GM18907 (cell line): ENCODE data around the gene ARHGAP33.

Experiments
- ATAC-seq: cut with Tn5 transposase; IDR thresholded peaks from one replicate; pipeline ENCODE4 v1.9.1; 2021; ENCODE audit warnings: mild to moderate bottlenecking, moderate library complexity; ENCODE audit not compliant: unreplicated experiment

ARHGAP33 gene

DNA sequence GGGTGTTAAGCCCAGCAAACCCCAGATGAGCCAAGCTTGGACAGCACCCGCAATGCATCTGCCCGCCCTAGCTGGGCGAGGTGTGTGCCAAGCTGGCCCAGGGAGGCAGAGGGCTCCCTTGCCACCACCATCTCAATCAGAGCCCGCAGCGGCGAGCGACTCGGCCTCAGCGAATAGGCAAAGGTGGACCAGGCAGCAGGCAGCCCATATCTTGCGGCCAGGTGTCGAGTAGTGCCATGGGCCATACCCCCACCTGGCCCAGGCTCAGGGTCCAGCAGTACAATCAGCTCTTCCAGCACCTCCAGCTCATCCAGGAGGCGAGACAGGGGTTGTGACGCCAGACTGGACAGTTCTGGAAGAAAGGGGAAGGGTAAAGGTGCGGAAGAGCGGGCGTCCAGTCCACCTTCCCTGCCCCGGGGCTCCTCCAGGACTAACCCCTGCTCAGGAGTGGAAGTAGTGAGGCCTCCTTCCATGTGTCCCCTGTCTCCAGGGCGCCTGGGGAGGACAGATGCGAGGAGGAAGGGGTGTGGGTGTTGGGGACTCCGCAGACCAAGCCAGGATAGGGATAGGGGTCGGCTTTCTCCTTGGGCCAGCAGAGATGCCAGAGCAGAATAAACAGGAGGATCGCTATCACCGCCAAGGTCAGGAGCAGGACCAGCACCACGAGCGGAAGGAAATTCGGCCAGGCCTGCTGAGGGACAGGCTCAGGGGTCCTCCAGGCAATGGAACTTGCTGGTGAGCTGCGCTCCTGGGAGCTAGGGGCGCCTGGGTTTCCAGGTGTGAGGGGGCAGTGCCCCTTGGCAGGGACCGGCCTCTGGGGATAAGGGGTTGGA lies 35.9 kb upstream of the ARHGAP33 start:
- ATAC-seq: no peak

DNA sequence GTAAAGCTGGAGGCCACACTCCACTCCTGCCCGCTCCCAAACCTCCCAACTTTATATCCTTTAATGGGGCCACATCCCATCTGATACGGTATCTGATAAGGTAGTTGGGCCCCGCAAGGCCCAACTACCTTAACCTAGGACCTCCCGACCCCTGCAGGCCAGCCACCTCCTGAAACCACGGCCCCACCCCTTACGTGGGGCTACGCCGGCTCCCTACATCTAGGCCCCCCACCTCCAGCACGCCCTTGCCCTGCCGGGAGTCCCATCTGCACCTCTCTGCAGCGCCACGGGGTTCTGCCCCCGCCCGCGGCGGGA lies 35.3 kb upstream of the ARHGAP33 start:
- no peak for ATAC-seq

DNA sequence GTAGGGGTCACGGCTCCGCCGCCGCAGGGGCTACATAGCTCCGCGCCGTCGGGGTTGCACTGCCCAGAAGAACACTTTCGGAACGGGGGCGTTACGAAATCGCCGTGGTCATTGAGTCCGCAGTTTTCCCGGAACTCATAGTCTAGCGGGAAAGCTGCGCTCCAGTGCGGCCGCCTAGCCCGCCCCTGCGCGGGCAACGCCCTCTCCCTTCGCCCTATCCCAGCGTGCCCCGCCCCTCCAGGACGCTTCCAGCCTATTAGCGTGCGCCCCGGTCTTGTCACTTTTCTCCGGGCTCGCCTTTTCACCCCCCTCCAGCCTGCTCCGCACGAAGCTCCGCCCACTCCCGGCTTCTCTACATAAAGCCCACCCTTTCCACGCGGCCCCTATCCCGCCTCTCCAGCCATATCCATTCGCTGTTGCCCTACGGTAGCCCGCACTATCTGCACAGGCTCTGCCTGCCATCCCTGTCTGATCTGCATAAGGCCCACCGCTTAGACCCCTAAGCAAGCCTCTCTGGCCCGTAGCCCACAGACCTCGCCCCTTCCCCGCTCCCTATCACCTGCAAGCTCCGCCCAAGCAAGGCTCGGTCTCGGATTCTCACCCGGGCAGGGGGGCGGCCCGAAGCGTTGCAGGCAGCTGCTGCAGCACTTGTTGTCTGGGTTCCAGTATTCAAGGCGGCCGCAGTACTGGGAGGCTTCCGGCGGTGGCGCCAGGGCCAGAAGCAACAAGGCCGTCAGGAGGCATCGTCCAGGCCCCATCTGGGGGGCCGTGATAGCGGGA lies 34.8 kb upstream of the ARHGAP33 start:
- peak; percentile 56 for ATAC-seq

DNA sequence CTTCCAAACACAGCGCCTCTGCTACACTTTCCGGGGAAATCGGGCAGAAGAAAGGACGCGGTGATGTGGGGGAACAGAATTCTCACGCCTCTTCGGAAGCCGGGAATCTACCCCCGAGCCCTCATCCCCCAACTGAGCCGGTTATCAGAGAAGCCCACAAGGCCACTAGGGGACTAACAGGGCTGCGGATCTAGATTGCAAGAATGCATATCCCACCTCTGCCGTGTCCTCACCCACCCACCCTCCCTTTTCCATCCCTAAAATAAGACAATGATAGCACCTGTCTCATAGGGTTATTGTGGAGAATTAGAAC lies 34.2 kb upstream of the ARHGAP33 start:
- no peak for ATAC-seq

DNA sequence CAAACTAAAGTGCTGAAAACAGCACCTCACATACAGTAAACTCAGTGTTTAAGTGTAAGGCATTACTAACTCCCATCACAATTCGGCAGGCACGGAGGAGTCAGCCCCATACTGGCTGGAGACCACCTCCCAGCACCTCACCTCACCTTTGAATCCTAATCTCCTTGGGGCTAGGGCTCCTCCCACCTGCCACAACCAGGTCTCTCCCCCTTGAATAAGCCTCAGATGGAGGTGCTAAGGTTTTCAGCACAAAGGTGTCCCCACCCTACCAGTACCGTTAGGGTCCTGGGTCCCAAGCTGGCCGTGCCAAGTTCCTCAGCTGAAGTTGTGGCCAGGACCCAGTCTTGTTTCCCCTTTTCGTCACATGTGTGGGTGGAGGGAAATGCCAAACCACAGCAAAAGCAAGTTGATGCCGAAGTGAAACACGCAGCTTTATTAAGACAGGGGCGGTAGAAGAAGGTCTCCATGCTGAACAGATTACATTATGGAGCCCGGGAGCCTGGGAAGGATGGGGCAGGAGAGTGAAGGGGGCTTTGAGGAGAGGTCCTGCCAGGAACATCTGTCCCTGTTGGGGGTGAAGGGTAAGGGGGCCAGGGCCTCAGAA lies 33.1 kb upstream of the ARHGAP33 start, which contains the start of gene IGFLR1:
Gene IGFLR1 (minus strand): TSS at position 332 of the 604 bp plus-strand sequence. CDS start 1,272 bp downstream, outside the sequence.
- ATAC-seq: no peak

DNA sequence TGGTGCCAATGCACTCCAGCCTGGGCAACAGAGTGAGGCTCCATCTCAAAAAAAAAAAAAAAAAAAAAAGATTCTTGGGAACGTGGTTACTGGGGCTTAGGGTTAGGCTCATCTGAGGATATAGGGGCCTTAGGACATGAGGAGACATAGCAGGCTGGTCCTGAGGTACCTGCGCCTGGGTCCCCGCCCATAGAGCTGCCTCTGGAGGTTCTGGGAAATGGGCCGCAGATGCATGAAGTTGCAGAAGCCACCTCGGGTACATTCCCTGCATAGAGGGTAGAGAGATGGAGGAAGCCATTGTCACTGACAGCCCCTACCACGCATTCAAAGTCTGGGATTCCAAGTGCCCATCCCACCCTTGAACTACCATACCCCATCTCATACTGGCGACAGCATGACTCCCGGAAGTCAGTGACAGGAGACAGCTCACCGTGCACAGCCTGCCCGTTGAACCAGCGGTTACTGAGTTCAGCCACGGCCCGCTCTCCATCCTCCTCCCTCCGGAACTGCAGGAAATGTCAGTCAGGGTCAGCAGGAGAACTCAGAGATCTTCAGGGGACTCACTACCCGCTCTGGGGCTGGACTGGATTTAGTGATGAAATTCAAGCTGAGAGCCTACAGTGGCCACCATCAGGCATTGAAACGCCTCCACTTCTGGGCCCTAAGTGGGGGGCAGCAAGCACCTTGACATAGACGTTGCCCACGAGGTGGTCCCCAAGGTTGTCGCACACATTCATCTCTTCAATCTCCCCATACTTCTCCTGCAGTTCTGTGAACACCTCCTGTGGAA lies 31.5 kb upstream of the ARHGAP33 start:
- no peak for ATAC-seq

DNA sequence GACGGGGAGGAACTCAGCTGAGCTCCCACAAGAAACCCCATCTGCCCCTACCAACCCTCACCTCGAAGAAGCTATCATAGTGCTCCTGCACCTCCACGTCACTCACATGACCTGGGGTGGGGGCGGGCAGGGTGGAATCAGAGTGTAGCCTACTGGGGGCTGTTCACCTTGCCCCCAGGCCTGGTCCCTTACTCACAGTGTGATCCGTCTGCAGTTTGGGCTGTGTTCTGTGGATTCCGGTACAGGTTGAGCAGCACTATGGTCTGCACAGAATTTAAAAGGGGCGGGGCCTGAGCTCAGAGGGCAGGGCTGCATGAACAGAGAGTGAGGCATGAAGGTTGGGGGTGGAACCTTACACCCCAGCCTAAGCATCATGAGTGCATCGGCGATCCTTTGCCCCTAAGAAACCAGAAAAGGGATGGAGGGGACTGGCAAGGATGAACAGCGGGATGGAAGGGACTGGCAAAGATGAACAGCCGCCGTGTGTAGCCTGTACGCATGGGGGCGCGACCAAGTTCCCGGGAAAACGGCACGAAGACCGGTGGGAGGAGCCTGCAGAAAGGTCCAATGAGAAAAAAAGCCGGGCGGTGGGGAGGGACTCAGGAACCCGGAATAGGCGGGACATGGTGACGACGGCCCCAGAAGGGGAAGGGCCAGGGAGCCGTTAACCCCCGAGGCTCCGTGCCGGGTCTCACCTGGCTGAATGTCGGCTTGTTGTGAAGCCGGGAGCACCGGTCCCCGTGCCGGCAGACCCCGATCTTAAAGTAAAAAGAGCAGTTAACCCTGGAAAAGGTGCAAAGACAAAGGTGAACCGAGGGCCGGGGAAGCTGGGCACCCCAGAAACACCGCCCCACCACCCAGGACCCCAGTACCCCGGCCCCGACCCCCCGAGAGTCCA lies 30.7 kb upstream of the ARHGAP33 start:
- peak; percentile 39 for ATAC-seq

DNA sequence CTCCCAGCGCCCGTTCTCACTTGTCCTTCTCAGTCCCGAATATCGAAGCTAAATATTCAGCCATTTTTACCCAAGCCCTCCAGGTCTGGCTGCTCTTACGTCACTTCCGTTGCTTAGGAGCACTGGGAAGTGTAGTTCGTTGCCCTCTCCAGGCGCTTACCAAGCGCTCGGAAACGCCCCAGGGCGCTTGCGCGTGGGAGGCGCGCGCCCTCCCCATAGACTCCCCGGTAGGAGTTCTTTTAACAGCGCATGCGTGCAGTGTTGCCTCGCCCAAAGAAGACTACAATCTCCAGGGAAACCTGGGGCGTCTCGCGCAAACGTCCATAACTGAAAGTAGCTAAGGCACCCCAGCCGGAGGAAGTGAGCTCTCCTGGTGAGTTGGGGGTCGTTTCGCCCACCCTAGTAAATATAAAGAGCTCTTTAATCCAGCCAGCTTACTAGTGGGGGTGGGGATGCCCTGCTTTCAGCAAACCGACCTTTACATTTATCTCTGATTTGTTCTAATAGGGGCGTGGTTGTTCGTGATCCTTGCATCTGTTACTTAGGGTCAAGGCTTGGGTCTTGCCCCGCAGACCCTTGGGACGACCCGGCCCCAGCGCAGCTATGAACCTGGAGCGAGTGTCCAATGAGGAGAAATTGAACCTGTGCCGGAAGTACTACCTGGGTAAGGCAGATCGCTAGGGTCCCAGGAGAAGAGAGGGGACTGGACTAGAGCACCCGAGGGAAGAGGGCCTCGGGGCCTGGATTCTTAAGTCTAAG lies 29.9 kb upstream of the ARHGAP33 start, which contains the start of the genes PSENEN and U2AF1L4:
Gene PSENEN (plus strand): TSS at position 324 of the 759 bp plus-strand sequence. CDS start 280 bp downstream, at position 604.
Gene U2AF1L4 (minus strand): TSS at position 91 of the 759 bp plus-strand sequence. CDS start 27 bp downstream, at position 64.
- peak; percentile 41 for ATAC-seq

DNA sequence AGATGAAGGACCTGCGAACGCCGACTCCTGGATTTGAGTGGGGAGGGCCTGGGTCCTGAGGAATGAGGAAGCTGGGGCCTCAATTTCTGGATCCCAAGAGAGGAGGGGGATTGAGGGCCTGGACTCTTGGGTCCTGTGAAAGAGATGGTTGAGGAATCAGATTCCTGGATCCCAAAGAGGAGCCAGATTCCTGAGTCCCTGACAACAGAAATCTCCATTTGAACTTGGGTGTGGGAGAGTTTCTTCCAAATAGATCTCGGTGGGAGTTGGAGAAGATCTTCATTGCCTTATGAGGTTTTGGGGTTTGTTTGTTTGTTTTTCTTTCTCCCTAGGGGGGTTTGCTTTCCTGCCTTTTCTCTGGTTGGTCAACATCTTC lies 29.3 kb upstream of the ARHGAP33 start:
- ATAC-seq: no peak

DNA sequence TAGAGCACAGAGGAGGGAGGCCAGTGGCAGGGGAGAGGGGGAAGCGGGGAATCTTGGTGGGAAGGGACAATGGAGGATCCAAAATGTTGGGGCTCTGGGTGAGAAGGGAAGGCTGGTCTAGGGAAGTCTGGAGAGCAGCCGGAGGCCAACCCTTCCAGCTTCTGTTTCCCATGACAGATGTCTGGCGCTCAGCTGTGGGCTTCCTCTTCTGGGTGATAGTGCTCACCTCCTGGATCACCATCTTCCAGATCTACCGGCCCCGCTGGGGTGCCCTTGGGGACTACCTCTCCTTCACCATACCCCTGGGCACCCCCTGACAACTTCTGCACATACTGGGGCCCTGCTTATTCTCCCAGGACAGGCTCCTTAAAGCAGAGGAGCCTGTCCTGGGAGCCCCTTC lies 28.8 kb upstream of the ARHGAP33 start:
- ATAC-seq: no peak

DNA sequence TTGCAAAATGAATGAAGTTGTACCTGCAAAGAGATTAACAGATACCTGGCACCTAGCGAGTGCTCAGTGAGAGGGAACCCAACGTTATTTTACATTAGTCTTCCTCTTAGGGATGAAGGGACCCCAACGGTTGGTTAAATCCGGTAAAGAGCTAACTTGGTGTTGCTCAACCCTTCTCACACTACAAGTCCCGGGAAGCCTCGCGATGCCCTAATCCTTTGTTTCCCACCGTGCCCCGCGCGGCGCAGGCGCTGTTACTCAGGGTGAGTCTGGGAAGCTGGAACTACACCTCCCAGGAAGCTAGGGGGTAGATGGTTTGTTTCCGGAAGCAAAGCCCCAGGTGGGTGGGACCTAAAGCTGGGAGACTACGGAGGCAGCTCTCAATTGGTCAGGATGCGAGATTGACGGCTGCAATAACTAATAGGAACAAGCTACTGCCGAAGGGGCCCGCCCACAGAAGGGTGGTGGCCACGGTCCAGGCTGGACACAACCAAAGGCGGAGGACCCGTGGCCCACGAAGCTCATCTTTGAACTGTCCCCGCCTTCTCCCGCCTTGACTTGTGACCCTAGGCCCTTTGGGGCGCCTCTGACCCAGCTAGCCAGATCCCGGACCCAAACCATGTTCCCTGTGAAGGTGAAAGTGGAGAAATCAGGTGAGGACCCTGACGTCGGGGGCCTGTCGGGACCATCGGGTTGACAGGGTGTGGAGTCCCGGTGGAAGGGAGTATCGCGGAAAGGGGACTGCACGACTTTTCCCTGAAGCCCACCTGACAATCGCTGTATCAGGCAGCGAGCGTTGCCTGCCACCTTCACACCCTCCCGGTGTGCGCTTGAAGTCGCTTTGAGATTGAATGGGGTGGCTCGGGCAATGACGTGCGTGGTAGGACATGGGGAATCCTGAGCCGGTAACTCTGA lies 27.0 kb upstream of the ARHGAP33 start, which contains the start of gene LIN37:
Gene LIN37 (plus strand): TSS at position 471 of the 915 bp plus-strand sequence. CDS start 149 bp downstream, at position 620.
- ATAC-seq: peak; percentile 69

DNA sequence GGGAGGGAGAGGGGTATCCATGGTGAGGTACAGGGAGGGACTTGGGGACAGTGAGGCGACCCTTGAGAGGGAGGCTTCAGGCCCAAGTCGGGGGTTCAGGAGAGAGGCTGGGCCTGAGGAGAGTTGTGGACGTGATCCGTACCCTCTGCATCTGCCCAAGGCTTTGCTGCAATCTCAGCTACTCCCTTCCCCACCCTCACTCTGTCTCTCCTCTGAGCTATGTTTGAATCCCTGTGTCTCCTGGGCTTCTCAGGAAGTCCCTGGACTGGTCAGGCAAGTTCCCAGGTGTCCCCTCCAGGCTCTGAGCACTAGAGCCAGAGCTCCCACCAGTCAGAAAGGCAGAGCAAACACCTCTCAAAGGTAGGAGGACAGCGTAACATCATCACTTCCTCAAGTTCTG lies 25.2 kb upstream of the ARHGAP33 start:
- ATAC-seq: no peak

DNA sequence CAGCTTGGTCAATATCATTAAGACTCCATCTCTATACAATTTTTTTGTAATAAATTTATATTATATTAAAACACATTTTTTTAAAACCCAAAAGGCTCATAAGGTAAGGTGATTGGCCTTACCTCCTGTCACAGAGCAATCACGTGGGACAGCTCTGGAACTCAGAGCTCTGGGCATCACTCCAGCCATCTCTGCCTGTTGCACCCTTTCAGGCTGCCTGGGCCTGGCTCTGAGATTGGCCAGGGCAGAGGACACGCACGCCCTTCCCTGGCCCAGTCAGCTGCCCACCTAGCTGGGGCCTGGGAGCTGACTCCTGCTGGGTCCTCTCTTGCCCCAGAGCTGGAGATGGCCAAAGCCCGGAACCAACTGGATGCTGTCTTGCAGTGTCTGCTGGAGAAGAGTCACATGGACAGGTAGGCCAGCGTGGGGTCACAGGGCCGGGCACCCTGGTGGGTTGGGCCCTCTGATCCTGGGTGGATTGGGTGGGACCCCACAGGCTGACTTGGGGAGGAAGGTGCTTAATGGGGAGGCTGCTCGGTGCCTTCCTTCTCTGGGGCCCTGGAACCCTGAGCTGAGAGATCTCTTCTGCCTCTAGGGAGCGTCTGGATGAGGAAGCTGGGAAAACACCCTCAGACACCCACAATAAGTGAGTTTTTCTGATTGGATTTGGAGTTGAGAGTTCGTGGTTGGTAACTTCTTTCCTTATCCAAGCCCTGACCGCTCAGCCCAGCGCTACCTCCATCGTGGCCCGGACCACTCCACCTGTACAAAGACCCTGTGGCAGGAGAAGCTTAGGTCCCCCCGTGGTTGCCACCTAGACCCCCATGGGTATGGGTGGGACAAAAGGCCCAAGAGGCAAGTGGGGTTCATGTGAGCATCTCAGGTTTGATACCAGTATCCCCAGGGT lies 23.3 kb upstream of the ARHGAP33 start:
- no peak for ATAC-seq

DNA sequence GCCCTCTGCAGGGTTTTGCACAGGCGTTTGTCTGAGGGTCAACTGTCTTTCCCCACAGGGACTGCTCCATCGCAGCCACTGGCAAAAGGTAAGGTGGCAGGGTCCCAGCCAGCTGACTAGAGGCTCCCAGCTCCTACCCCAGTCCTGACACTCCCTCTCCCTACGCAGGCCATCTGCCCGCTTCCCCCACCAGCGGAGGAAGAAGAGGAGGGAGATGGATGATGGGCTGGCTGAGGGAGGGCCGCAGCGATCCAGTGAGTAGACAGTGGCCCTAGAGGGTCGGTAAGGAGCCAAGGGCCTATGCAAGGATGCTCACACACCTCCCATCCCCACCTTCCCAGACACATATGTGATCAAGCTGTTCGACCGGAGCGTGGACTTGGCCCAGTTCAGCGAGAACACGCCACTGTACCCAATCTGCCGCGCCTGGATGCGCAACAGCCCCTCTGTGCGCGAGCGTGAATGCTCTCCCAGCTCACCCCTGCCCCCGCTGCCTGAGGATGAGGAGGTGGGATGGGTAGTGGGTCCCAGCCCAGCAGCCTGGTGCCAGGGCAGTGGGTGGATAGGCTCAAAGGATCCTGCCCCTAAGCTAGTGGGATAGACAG lies 22.5 kb upstream of the ARHGAP33 start:
- no peak for ATAC-seq

DNA sequence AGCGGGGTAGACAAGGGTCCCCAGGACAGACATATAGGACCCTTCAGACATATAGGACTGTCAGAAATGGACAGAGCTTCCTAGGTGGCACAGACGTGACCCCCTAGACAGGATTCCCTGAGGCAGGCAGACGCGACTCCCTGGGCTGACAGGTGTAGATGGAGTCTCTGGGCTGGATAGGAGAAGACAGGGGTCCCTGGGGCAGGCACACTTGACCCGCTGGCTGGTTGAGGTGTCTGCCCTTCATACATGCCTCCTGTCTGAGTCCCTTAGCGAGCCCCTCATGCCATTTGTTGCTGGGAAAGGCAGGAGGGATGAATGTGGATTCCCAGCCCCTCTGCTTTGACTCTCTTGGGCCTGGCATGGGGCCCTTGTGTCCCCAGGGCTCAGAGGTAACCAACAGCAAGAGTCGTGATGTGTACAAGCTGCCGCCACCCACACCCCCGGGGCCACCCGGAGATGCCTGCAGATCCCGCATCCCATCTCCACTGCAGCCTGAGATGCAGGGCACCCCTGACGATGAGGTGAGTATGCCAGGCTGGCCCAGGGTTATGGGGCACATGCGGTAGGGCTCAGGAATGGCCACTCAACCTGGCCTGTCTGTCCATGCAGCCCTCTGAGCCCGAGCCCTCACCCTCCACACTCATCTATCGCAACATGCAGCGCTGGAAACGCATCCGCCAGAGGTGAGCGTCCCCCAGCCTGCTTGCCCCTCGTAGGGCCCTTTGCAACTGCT lies 21.6 kb upstream of the ARHGAP33 start:
- no peak for ATAC-seq
